ENCODE measurements around the gene CMTM1.
A peak's percentile ranks its signal among the peaks of the same experiment; 100 is the strongest.

The CMTM1 gene

DNA sequence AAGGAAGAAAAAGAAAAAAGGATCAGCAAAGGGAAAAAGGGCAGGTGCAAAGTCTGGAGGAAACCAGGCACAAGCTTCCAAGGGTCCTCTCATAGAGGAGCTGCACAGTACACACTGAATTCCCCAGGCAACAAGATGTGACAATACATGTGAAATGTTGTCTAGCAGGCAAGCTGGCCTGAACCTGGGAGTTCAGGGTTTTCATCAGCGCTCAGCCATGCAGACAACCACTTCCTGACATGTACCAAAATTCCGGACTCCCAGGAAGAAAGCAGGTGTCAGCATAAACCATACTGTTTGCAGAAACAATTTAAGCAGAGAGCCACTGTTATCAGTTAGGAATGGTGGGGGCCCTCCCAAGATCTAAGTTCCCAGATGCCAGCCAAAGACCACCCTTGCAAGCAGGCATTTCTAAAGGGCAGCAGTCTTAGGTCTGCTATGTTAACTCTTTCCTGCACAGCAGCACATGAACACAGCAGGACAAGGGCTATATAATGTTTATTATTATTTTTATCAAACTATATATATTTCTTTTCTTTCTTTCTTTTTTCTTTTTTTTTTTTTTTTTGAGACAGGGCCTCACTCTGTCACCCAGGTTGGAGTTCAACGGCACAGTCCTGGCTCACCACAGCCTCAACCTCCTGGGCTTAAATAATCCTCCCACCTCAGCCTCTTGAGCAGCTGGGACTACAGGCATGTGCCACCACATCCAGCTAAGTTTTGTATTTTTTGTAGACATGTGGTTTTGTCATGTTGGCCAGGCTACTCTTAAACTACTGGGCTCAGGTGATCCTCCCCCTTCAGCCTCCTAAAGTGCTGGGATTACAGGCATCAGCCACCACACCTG lies 26.4 kb upstream of the CMTM1 start:
- DNase-seq (ENCODE audit: low spot score) = no peak

DNA sequence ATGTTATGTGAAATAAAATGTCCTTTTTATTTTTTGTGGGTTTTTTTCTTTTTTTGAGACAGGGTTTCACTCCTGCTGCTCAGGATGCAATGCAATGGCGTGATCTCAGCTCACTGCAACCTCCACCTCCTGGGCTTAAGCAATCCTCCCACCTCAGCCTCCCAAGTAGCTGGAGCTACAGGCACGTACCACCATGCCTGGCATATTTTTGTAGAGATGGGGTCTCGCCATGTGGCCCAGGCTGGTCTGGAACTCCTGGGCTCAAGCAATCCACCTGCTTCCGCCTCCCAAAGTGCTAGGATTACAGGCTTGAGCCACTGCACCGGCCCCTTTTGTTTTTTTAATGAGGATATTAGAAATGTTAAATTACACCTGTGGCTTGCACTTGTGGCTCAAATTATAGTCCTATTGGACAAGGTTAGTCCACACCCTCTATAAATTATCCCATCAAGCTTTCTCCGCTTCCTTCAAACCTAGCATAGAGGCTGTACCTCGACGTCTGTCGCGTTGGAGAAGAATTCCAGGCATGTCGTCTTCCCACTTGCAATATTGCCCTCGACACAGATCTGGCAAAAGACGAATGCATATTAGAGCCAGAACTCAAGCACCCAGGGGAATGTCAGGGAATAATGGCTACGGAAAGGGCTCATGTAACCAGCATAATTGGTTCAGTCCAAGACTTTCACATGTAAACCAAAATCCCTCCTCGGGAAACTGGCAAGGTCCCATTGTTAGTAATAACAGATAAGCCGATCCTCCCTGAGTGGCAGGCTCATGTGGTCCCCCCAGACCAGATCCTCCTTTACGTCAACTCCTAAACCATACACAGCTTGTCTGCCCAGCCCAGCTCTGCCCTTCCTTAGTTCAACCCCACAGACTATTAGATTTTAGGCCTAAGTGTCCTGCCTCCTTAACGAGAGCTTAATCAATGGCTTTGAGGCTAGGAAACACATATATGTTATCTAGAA lies 24.6 kb upstream of the CMTM1 start:
- DNase-seq (ENCODE audit: low spot score) = no peak

DNA sequence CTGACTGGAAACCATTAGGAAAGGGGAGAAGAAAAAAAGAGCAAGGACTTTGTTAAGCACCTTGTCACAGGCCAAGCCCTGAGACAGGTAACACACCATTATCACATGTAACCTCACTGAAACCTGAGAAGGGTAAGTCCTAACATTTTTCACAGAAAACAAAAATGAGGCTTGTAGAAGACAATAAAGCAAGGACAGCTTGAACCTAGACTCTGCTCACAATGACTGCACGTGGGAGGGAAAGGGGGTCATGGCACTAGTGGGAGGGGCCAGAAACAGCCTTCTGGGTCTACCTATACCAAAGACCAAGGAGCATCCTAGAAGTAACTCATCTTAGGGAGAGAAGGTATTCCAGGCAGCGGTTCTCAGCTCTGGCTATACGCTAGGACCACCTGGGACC lies 23.8 kb upstream of the CMTM1 start:
- no peak for DNase-seq (ENCODE audit: low spot score)

DNA sequence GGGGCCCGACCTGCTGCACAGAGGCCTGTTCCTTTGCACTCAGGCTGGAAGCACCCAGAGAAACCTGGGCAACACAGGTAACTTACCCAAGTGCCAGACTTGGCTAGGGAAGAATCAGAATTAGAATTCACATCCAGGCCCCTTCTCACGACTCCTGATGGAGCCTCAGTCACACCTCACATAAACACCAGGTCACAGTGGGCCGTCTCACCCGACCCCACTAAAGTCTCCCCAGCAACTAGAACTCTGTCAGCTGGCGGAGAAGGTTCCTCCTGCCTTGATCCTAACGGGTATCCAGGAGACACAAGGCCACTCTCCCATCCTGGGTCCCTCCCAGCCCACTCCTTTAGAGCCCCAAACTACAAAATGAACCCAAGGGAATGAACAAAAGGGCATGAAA lies 22.7 kb upstream of the CMTM1 start:
- DNase-seq (ENCODE audit: low spot score) = no peak

DNA sequence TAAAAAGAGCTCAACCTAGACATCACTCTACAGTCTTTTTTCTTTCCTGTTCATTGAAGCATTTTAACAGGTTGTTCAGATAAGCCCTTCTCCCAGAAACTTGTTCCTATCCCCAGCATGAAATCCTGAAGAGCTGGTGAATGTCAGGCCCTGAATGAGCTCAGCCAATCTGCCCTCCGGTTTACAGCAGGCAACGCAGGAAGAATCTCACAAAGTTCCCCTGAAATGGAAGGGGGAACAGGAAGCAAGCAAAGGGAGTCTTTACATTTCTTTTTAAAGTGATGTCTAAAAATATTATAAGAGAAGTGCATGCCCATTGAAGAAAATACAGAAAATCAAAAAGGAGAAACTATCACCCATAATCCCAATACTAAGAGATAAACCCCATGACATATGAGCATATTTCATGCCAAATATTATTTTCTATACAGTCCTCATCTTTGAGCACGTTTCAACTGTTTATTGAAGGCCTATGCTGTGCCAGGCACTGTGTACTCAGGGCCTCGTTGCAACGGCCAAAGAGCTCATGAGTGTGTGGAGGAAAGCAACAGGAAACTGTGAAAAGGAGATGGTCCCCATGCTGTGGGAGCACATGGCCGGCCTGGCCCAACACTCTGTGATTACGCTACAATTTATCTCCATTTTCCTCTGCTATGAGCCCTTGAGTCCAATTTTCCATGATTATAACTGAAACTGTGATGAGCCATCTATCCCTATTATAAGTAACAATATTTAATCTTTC lies 22.1 kb upstream of the CMTM1 start:
- no peak for DNase-seq (ENCODE audit: low spot score)

DNA sequence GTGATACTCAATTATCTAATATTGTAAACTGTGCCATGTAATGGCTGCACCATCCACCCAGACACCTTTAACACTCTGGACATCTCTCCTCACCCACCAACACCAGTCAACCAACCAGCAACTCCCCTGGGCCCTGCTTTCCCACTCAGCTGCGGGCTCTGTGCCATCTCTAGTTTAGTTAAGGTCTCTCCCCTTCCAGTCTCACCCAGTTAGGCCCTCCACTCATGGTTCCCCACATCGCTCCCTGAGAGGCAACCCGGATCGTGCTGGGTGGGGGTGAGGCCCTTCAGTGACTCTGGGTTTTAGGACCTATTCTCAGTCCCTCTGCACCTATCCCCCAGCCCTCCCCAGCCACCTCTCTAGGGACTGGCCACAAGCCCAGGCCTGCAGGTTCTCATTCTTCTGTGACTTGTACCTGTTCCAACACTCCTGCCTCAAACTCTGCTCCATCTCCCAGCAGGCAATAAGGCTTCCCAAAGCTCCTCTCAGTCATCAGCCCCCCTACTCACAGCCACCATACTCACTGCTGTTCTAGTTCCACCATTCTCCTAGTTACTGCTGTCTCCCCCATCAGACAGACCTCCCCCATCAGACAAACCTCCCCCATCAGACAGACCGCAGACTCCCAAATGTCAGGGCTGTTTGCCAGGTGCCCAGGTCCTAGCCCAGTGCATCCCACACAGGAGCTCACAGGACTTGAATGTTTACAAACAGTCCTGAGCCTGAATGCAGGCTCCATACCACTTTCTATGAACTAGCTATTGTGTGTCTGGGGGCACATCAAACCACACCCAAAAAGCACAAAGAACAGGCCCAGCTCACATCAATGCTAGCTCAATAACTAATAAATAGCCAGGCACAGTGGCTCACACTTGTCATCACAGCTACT lies 18.9 kb upstream of the CMTM1 start:
- no peak for DNase-seq (ENCODE audit: low spot score)

DNA sequence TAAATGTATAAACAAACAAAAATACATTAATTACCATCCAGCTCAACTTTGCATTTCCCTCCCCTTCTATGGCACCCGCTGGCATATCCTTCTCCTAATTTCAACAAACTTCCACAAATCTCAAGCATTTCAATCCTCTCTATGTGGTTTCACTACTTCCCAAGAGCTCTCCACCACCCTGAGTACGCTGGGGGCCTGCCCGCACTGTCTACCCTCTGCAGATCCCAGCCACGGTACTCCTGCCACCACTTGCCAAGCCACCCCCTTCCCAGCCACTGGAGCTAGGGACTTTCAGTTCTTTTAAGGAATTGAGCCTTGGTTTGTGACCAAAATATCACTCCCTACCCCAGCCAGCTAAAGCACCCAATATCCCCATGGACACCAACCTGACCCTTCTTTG lies 18.2 kb upstream of the CMTM1 start:
- no peak for DNase-seq (ENCODE audit: low spot score)

DNA sequence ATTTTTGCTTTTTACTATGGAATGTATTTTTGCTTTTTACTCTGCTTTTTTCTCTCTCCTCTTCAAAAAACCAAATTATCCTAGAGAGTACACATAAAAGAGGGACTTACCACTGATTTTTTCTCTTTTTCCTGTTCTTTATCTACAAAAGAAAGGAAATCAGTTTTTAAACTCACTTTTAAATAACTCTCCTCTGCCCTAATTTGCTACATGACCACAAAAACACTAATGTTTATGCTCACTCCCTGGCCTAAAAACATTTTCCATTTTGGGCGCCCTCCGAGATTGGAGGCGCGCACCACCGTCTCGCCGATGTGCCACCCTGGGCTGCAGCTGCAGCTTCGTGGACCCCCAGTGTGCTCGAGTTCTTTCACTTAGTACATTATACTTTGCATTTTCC lies 17.4 kb upstream of the CMTM1 start:
- no peak for DNase-seq (ENCODE audit: low spot score)

DNA sequence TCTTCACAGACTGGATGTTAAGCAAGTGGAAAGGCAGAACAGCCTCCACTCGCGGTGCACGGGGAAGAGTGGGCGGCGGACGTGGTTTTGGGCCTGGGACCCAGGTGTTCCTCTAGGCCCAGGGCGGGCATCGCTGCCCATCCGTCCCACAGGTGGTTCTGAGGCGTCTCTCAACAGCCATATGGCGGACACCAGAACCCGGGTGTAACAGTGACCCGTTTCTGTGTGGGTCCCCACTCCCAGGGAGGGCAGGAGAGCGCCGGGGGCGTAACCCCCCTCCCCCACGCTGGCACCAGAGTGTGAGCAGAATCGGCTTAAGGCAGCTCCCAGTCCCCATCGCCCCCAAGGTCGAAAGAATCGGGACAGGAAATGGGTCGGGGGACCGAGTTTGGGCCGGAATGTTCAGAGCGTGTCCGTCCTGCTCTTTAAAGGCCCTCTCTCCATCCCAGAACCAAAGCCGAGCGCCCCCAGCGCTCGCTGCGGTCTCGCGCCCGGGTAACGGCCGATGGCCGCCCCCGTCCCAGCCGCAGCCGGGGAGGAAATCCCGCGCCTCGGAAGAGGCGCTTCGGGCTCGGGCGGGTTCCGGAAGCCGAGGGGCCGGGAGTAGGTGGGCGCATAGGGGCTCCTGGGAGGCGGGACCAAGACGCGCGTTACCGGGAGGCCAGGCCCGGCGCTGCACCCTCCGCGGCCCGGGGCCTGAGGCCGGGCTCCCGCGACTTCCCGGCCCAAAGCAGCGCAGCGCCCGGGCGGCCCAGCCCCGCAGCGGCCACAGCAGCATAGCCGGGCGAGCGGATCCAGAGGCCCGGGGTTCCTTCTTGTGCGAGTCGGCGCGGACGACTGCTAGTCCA lies 16.7 kb upstream of the CMTM1 start, which contains the start of gene TK2:
TSS of gene TK2 (minus strand) at position 839 of the 848 bp plus-strand sequence. CDS start at position 778, 61 bp downstream.
- peak; percentile 43 for DNase-seq (ENCODE audit: low spot score)

DNA sequence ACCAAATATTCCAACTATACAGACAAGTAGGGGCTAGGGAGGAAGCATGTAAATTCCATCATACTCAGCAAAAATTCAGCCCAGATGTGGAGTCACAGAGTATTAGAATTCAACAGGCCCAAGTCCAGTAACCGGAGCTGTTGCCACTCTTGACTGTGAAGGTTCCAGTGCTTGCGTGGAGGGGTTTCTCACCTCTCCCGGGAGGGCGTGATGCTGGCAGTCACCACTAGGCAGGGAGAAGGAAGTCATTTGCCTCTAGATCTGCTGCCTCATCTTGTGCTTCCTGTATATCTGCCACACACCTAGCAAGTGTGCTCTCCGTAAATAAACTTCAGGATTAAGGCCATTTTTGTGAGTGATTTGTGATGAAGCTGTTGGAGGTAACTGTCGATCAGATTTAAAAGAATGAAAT lies 14.9 kb upstream of the CMTM1 start:
- DNase-seq (ENCODE audit: low spot score) = peak; percentile 84

DNA sequence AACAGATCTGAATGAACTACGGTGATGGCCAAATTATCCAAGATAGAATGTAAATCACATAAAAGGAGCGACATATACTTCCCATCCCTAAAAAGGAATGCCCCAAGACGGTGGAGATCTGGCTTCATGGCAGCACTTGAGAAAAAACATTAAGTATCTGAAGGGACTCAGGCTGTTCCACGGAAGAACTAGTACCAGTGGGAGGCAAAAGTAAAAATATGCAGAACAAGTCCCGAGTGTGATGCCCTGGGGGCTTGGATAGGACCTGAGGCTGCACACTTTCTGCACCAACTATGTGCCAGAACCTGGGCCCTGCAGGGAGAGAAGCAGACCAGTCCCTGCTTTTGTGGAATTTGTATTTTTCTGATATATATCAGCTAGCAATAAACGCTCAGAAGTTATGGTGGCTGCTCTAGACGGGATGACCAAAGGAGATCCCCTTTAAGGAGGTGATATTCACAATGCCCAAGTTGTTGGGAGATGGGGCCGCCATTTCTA lies 14.4 kb upstream of the CMTM1 start:
- no peak for DNase-seq (ENCODE audit: low spot score)

DNA sequence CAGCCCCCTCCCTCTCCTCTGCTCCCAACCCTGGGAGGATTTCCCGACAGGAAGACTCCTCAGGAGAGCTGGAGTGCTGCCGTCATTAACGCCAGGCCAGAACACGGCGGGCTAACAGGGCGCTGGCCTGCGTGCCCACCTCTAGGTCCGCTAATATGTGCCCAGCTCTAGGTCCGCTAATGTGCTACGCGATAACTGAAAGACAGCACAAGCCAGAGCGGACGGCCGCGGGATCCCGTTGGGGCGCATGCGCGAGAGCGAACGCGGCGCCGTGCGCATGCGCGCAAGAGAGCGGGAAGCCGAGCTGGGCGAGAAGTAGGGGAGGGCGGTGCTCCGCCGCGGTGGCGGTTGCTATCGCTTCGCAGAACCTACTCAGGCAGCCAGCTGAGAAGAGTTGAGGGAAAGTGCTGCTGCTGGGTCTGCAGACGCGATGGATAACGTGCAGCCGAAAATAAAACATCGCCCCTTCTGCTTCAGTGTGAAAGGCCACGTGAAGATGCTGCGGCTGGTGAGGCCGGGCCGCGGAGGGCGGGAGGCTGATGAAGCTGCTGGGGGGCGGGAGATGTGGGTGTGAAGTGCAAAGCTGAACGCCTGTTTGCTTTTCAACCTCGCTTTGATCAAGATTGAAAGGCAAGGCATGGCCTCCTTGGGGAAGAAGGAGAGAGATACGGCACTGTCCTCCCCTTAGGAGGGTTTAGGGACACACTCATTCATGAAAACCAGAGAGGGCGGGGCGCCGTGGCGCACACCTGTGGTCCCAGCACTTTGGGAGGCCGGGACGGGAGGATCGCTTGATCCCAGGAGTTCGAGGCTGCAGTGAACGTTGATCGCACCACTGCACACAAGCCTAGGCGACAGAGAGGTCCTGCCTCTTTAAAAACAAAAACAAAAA lies 13.7 kb upstream of the CMTM1 start, which contains the start of gene CKLF:
TSS of gene CKLF (plus strand) at position 291 of the 892 bp plus-strand sequence. CDS start at position 431, 140 bp downstream.
- DNase-seq (ENCODE audit: low spot score) = peak; percentile 90

DNA sequence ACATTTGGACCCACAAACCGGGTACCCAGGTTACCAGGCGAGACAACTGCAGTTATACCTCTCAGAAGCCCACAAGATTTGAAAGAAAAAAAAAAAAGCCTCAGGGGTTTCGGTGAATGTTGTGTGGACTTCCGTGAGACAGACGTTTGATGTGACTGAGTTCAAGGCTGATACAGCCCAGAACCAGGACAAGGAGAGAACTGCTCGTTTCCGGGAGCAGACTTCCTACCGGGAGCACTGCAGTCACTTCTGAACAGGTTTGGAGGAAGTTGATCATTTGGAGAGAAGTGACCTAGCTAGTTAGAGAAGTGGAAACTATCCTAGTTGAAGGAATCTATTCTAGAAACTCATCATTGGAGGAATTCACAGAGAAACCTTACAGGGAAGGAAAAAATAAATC lies 13.0 kb upstream of the CMTM1 start:
- peak; percentile 70 for DNase-seq (ENCODE audit: low spot score)

DNA sequence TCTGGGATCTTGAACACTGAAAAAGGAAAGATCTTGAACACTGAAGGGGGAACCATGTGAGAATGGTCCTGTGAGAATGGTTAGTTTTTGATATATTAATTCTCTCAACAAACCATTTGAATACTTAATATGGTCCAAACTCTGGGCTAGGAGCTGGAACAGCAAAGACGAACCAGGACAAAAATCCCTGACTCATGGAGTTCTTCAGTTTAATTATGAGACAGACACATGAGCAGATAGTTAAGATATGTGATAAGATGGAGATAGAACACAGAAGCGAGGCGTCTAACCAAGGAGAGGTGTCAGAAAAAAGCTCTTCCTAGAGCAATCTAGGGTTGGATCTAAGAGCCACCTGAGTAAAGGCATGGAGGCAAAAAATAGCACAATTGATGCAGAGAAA lies 12.2 kb upstream of the CMTM1 start:
- no peak for DNase-seq (ENCODE audit: low spot score)

DNA sequence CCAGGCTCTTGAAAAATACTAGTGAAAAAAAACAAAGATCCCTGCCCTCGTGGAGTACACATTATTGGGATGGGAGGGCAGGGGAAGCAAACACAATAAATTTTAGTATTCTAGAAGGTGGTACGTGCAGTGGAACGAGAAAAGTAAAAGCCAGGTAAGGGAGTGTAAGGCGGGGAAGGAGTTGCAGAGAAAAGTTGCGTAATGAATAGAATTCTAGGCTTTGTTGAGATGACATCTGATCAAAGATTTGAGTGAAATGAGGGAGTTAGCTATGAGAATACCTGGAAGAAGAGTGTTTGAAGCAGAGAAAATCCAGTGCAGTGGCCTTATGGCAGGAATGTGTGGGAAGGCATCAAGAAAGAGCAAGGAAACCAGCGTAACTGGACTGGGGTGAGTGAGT lies 11.7 kb upstream of the CMTM1 start:
- no peak for DNase-seq (ENCODE audit: low spot score)

DNA sequence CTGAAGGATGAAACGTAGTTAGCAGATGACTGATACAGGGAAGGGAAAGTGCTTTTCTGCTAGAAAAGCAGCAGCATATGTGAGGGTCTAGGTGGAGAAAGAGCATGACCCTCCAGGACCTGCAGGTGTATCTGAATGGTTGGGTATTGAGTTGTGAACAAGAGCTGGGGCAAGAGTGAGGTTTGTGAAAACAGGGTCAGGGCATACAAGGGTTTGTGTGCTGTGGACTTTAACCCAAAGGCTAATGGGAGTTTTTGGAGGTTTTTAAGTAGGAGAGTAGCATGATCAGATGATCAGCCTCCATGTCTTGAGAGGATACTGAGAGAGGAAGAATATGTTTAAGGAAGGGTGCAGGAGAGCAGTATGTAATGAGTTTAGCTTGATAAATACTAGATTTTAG lies 6.1 kb upstream of the CMTM1 start:
- DNase-seq (ENCODE audit: low spot score) = no peak

DNA sequence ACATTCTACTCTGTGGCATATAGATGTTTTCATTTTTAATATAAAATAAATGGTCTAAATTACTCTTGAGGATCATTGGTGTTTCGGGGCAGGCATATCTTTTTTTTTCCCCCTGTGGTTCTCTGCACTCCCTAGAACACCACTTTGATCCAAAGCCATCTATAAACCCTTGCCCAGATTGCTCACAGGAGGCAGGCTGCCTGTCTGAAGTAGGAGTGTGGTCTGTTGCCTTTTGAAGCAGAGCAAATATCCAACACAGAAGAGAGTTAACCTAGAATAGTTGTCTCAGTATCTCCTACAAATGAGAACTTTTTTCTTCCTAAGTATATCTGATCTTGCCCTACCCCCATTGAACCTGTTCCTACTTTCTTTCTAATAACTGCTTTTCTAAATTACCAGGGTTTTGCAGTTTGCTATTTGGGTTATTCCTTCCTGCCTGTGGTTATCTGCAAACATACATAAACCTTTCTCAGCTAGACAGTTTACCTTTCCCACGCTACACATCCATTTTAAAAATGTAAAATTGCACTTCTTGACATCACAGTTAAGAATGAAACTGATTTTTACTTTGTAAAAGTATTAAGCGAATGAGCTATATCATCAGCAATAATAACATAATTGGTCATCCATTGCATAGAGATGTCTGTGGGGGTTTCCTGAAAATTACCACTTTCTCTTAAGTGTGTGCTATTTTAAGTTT lies 4.7 kb upstream of the CMTM1 start:
- no peak for DNase-seq (ENCODE audit: low spot score)

DNA sequence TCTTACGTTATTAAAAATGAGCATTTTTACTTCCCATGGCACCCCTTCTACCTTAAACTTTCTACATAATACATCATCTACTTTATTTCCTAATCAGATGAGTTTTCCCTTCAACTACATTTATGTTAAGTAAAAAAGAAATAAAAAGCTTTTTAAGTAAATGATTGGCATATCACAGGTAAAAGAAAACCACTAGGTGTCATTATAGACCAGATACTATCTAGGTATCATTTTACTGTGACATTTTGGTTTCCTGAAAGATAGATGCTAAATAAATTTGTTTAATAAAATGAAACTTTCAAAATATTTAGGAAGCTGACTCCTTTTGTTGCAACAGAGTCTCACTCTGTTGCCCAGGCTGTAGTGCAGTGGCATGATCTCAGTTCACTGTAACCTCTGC lies 3.8 kb upstream of the CMTM1 start:
- no peak for DNase-seq (ENCODE audit: low spot score)
